ENCODE data around the gene SUSD2. TPM values are rescaled to one million over a fixed set of nuclear protein-coding genes. Genes with fewer than 3 reads are reported as not detected.

Gene SUSD2
- total and polyA plus RNA-seq, 9 of the 15 experiments (the other 6 are each of a cell fraction or from before 2014, with no cell fraction given): 0.01 to 0.16 (median 0.04) TPM; not detected in 4

DNA sequence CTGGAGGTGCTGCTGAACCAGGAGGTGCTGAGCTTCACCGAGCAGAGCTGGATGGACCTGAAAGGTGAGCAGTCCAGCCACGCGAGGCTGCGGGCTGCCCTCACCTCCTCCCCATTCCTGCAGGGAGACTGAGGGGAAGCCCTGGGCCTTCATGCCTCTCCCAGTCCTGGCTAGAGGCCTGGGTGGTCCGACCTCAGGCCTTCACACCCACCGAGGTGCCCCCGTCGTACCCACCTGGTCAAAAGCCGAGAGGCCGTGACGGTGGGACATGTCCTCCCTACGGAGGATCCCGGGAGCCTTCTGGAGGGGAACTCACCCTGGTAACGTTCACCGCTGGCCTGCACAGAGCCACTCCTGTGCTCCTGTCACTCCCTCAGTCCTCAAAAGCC, 5.1 kb downstream of the SUSD2 start:
- no peak for DNase-seq (ENCODE audit: extremely low read depth in 1 of 4, low spot score in 3 of 4)
- TF ChIP-seq, protein P1, sequence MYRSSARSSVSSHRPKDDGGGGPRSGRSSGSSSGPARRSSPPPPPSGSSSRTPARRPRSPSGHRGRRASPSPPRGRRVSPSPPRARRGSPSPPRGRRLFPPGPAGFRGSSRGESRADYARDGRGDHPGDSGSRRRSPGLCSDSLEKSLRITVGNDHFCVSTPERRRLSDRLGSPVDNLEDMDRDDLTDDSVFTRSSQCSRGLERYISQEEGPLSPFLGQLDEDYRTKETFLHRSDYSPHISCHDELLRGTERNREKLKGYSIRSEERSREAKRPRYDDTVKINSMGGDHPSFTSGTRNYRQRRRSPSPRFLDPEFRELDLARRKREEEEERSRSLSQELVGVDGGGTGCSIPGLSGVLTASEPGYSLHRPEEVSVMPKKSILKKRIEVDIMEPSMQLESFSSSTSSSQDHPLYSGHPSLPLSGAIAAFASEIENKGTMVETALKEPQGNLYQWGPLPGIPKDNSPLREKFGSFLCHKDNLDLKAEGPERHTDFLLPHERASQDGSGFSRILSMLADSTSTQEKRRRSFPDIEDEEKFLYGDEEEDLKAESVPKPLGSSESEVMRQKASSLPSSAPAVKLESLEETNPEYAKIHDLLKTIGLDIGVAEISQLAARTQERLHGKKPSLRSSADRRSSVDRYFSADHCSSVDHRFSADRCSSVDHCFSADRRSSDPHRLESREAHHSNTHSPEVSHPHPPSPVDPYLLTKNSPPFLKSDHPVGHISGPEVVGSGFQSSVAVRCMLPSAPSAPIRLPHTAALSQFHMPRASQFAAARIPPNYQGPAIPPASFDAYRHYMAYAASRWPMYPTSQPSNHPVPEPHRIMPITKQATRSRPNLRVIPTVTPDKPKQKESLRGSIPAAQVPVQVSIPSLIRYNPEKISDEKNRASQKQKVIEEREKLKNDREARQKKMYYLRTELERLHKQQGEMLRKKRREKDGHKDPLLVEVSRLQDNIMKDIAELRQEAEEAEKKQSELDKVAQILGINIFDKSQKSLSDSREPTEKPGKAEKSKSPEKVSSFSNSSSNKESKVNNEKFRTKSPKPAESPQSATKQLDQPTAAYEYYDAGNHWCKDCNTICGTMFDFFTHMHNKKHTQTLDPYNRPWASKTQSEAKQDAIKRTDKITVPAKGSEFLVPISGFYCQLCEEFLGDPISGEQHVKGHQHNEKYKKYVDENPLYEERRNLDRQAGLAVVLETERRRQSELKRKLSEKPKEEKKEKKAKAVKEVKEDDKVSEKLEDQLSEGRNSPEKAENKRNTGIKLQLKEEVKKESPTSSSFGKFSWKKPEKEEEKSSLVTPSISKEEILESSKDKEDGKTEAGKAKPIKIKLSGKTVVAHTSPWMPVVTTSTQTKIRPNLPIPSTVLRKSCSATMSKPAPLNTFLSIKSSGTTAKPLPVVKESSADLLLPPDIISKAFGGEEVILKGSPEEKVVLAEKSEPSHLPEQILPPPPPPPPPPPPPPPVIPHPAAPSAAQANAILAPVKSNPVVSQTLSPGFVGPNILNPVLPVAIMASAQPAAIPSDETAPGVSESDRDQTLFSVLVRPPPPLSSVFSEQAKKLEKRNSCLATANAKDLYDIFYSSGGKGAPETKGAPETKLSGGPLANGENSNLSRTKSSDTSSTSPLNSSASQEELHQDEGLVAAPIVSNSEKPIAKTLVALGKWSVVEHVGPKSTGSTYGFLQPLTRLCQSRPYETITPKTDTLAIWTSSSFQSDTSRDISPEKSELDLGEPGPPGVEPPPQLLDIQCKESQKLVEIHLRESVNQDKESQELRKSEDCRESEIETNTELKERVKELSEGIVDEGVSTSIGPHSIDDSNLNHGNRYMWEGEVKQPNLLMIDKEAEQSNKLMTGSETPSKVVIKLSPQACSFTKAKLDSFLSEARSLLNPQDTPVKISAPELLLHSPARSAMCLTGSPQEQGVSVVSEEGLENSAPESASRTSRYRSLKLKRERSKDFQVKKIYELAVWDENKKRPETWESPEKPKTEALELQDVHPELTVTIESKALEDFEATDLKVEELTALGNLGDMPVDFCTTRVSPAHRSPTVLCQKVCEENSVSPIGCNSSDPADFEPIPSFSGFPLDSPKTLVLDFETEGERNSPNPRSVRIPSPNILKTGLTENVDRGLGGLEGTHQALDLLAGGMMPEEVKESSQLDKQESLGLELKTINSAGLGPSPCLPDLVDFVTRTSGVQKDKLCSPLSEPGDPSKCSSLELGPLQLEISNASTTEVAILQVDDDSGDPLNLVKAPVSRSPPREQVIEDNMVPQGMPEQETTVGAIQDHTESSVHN (IDR thresholded peaks at IDR 0.05; ENCODE audit: borderline replicate concordance in 1 of 2, low read depth in 1 of 2): no peak
- no peak overlapping the region; a peak in 1 of 4 replicates for H3K9ac ChIP-seq (ENCODE audit: insufficient read depth in 1 of 2, low read depth in 2 of 2, low read length in 2 of 2)
- no TSS peak for BruUV-seq (replicated peaks)
- peaks cover 2% of the 10 kb centered on the region for H3K9me1 ChIP-seq (ENCODE audit: control insufficient read depth, insufficient read depth, low read length)
- H3K4me2 ChIP-seq (ENCODE audit: insufficient read depth, low read length): no peak overlapping the region
- no peaks in the 10 kb centered on the region for H3K36me3 ChIP-seq (ENCODE audit: control insufficient read depth, insufficient read depth, low read length)
- H3K4me1 ChIP-seq (replicated peaks in 1 of 2; ENCODE audit: control insufficient read depth in 2 of 2, insufficient read depth in 2 of 2, low read length in 2 of 2): peaks cover 0 to 36% of the 10 kb centered on the region in 2 experiments; a peak in 2 of 5 replicates
- H3K4me3 ChIP-seq: no peak overlapping the region
- in situ Hi-C loops (cut with MboI): no loop called here
- WGBS (ENCODE audit: insufficient coverage, low coverage, missing lambda C conversion rate): 2% methylated on average over 9 of the region's 15 CpGs
- H3K27me3 ChIP-seq (ENCODE audit: control insufficient read depth in 2 of 2, insufficient read depth in 2 of 2, low read length in 2 of 2): peaks cover 2 to 21% of the 10 kb centered on the region in 2 experiments; a peak in 2 of 5 replicates
- H3K27ac ChIP-seq (ENCODE audit: extremely low read depth, low read depth, low read length): no peak overlapping the region
- H2AFZ ChIP-seq (ENCODE audit: low read depth, low read length): no peak overlapping the region
- H4K20me1 ChIP-seq (replicated peaks; ENCODE audit: control insufficient read depth, insufficient read depth, low read length): 0 out of 2 replicates have a peak, but pooled peaks cover 6% of the 10 kb centered on the region
- ChIA-PET CTCF (ENCODE audit: low intra/inter-chr PET ratio) (no interaction called here), POLR2A (interaction anchor here (0.6 kb wide), 1 partner anchor 22 kb away, joined by 3 read pairs; no protein-coding TSS in a partner anchor)
- intact Hi-C loops (cut with micrococcal nuclease): loop anchor here (10.0 kb wide), 2 partner anchors 232 to 338 kb away; no protein-coding TSS in a partner anchor
- ATAC-seq: no peak
- no peaks in the 10 kb centered on the region for H3K9me3 ChIP-seq (replicated peaks; ENCODE audit: control insufficient read depth, insufficient read depth, low read depth, low read length)
- H3K79me2 ChIP-seq (ENCODE audit: control insufficient read depth, insufficient read depth, low read length): no peaks in the 10 kb centered on the region
- no peak for FAIRE-seq
